DND-41 (cell line): ENCODE results near the gene NBAS.

Source experiments
- CTCF ChIP-seq: IDR thresholded peaks from 2 replicates; pipeline ENCODE4 v1.5.1; 2012; ENCODE audit warnings: borderline replicate concordance, low read length, moderate library complexity, mild to moderate bottlenecking; ENCODE audit not compliant: poor library complexity, severe bottlenecking; ENCODE audit errors: extremely low read depth
- EZH2 ChIP-seq: IDR thresholded peaks from 3 replicates; pipeline ENCODE4 v1.6.1; 2012; ENCODE audit warnings: borderline replicate concordance, low read depth, mild to moderate bottlenecking, moderate library complexity, low read length, inconsistent platforms; ENCODE audit not compliant: severe bottlenecking

- TF ChIP-seq CTCF, result no peak
- TF ChIP-seq EZH2, result no peak
Observed at GRCh38 chr2:15287447-15288184, 273.5 kb downstream of the NBAS start.
